H9 (cell line): ENCODE results near the gene CERK. TPM values are rescaled to one million over a fixed set of nuclear protein-coding genes. Genes with fewer than 3 reads are reported as not detected.

Experiments
- DNase-seq: peaks from one replicate; pipeline ENCODE4 v3.0.0-alpha.2; 2017
- H2AFZ ChIP-seq: one replicate; pipeline ENCODE4 v1.6.1; 2013; ENCODE audit warnings: mild to moderate bottlenecking, low read length, control low read depth, moderate library complexity
- H2AK5ac ChIP-seq: 2 replicates; pipeline ENCODE4 v1.6.1; 2013; ENCODE audit warnings: low read length, control low read depth, mixed read lengths; ENCODE audit not compliant: insufficient read length
- H2BK120ac ChIP-seq: one replicate; pipeline ENCODE4 v1.6.1; 2013; ENCODE audit warnings: low read depth, mild to moderate bottlenecking, low read length, control low read depth, inconsistent platforms; ENCODE audit not compliant: poor library complexity, severe bottlenecking
- H2BK12ac ChIP-seq: 2 replicates; pipeline ENCODE4 v1.6.1; 2013; ENCODE audit warnings: low read length, control low read depth, mixed read lengths, low read depth; ENCODE audit not compliant: insufficient read length
- H2BK15ac ChIP-seq: 2 replicates; pipeline ENCODE4 v1.6.1; 2013; ENCODE audit warnings: low read depth, low read length, control low read depth
- H2BK20ac ChIP-seq: one replicate; pipeline ENCODE4 v1.6.1; 2013; ENCODE audit warnings: low read depth, mild to moderate bottlenecking, low read length, control low read depth, inconsistent platforms; ENCODE audit not compliant: poor library complexity, severe bottlenecking
- H2BK5ac ChIP-seq: 2 replicates; pipeline ENCODE4 v1.6.1; 2013; ENCODE audit warnings: low read length, control low read depth, mixed read lengths; ENCODE audit not compliant: insufficient read length
- H3K14ac ChIP-seq: 2 replicates; pipeline ENCODE4 v1.6.1; 2013; ENCODE audit warnings: low read length, control low read depth; ENCODE audit not compliant: insufficient read depth
- H3K18ac ChIP-seq: 2 replicates; pipeline ENCODE4 v1.6.1; 2013; ENCODE audit warnings: low read depth, mild to moderate bottlenecking, mixed read lengths, low read length, control low read depth; ENCODE audit not compliant: insufficient read length
- H3K23ac ChIP-seq: 2 replicates; pipeline ENCODE4 v1.6.1; 2013; ENCODE audit warnings: low read length, control low read depth, mixed read lengths, low read depth; ENCODE audit not compliant: insufficient read length
- H3K23me2 ChIP-seq: 2 replicates; pipeline ENCODE4 v1.6.1; 2013; ENCODE audit warnings: low read depth, mild to moderate bottlenecking, mixed read lengths, low read length, control low read depth; ENCODE audit not compliant: insufficient read length, poor library complexity, severe bottlenecking
- H3K27ac ChIP-seq: 2 replicates; pipeline ENCODE4 v1.5.1; 2013; ENCODE audit warnings: low read length, control low read depth, mixed read lengths, low read depth; ENCODE audit not compliant: insufficient read length
- H3K27me3 ChIP-seq: 2 replicates; pipeline ENCODE4 v1.6.1; 2013; ENCODE audit warnings: low read length, control low read depth, inconsistent platforms; ENCODE audit not compliant: insufficient read depth
- H3K4ac ChIP-seq: 2 replicates; pipeline ENCODE4 v1.6.1; 2013; ENCODE audit warnings: low read depth, mild to moderate bottlenecking, control low read depth, inconsistent platforms, low read length, moderate library complexity
- H3K4me1 ChIP-seq: 2 replicates; pipeline ENCODE4 v1.6.1; 2013; ENCODE audit warnings: low read length, control low read depth, inconsistent platforms; ENCODE audit not compliant: insufficient read depth
- H3K4me2 ChIP-seq: 2 replicates; pipeline ENCODE4 v1.6.1; 2013; ENCODE audit warnings: low read length, control low read depth, mixed read lengths; ENCODE audit not compliant: insufficient read length, insufficient read depth
- H3K56ac ChIP-seq: 2 replicates; pipeline ENCODE4 v1.6.1; 2013; ENCODE audit warnings: low read depth, mild to moderate bottlenecking, mixed read lengths, low read length, control low read depth; ENCODE audit not compliant: insufficient read length
- H3K79me1 ChIP-seq: 2 replicates; pipeline ENCODE4 v1.6.1; 2013; ENCODE audit warnings: low read depth, mild to moderate bottlenecking, moderate library complexity, low read length, control low read depth, inconsistent platforms; ENCODE audit not compliant: insufficient read depth, poor library complexity, severe bottlenecking
- H3K79me2 ChIP-seq: 2 replicates; pipeline ENCODE4 v1.6.1; 2013; ENCODE audit warnings: low read length, control low read depth, inconsistent platforms; ENCODE audit not compliant: insufficient read depth
- H3K9ac ChIP-seq: 2 replicates; pipeline ENCODE4 v1.6.1; 2013; ENCODE audit warnings: low read length, control low read depth, mixed read lengths; ENCODE audit not compliant: insufficient read length; ENCODE audit errors: extremely low read depth
- H3K9me3 ChIP-seq: one replicate; pipeline ENCODE4 v1.6.1; 2013; ENCODE audit warnings: low read depth, low read length, inconsistent platforms; ENCODE audit not compliant: control insufficient read depth
- H3T11ph ChIP-seq: one replicate; pipeline ENCODE4 v1.6.1; 2013; ENCODE audit warnings: mild to moderate bottlenecking, low read length, control low read depth, inconsistent platforms
- H4K20me1 ChIP-seq: one replicate; pipeline ENCODE4 v1.6.1; 2013; ENCODE audit not compliant: control insufficient read depth, insufficient read length, insufficient read depth
- H4K5ac ChIP-seq: 2 replicates; pipeline ENCODE4 v1.6.1; 2013; ENCODE audit warnings: low read depth, mild to moderate bottlenecking, mixed read lengths, low read length, control low read depth; ENCODE audit not compliant: insufficient read length
- H4K8ac ChIP-seq: replicated peaks from 2 replicates; pipeline ENCODE4 v1.6.1; 2013; ENCODE audit warnings: low read length, control low read depth, mixed read lengths, low read depth; ENCODE audit not compliant: insufficient read length
- H4K91ac ChIP-seq: 2 replicates; pipeline ENCODE4 v1.6.1; 2013; ENCODE audit warnings: low read depth, mild to moderate bottlenecking, moderate library complexity, mixed read lengths, low read length, control low read depth; ENCODE audit not compliant: insufficient read length
- H3K27ac Mint-ChIP-seq, 3 experiments: 2 replicates in 2 of 3; 3 replicates in 1 of 3; pipeline ENCODE4 v1.8.0; 2020 to 2021; ENCODE audit warnings: mixed read lengths in 3 of 3, mild to moderate bottlenecking in 1 of 3, moderate library complexity in 1 of 3
- H3K27me3 Mint-ChIP-seq: 2 replicates; pipeline ENCODE4 v1.8.0; 2021; ENCODE audit warnings: low read depth, mild to moderate bottlenecking, moderate library complexity, mixed read lengths
- H3K36me3 Mint-ChIP-seq, 3 experiments: 2 replicates in 2 of 3; 3 replicates in 1 of 3; pipeline ENCODE4 v1.8.0; 2020 to 2021; ENCODE audit warnings: low read depth in 3 of 3, mixed read lengths in 3 of 3; ENCODE audit not compliant: insufficient read depth in 1 of 3
- H3K4me1 Mint-ChIP-seq, 2 experiments: 2 replicates each; pipeline ENCODE4 v1.8.0; 2020; ENCODE audit warnings: mixed read lengths in 2 of 2
- H3K4me3 Mint-ChIP-seq, 2 experiments: 2 replicates in 1 of 2; 3 replicates in 1 of 2; pipeline ENCODE4 v1.8.0; 2020 to 2021; ENCODE audit warnings: mild to moderate bottlenecking in 2 of 2, mixed read lengths in 2 of 2, moderate library complexity in 1 of 2
- H3K9me3 Mint-ChIP-seq, 2 experiments: 2 replicates in 1 of 2; 3 replicates in 1 of 2; pipeline ENCODE4 v1.8.0; 2020; ENCODE audit warnings: mild to moderate bottlenecking in 2 of 2, mixed read lengths in 2 of 2, moderate library complexity in 1 of 2
- CTCF ChIP-seq: fragments of 200-600 bp; sonication (generic); conservative IDR thresholded peaks from 3 replicates; pipeline ENCODE4 v1.8.0; 2021; ENCODE audit warnings: antibody characterized with exemption, mild to moderate bottlenecking
- WGBS: extraction: QIAGEN DNeasy Blood & Tissue Kit; methylation state at CpG from one replicate; pipeline ENCODE4 v1.1.7; 2013; ENCODE audit warnings: missing lambda C conversion rate, low lambda C conversion rate, mixed read lengths; ENCODE audit not compliant: insufficient read length; ENCODE audit errors: extremely low coverage; 5-methylcytosine and 5-hydroxymethylcytosine counted together
- total RNA-seq: library from RNA; stranded (reverse); gene quantifications from 2 replicates; pipeline ENCODE4 v1.2.1, GENCODE V29; 2021

The CERK gene
- total RNA-seq, 1 experiment from 2014 or later = 47.1 TPM

GRCh38 chr22:46752286-46752987 is 14.4 kb upstream of the CERK start:
- Histone ChIP-seq H3K79me2 (no peaks in the 10 kb centered on the region), H2AFZ (no peak overlapping the region), H2BK15ac (no peak overlapping the region), H3T11ph (no peak overlapping the region), H3K18ac (no peak overlapping the region), H3K23ac (no peak overlapping the region), H2BK12ac (no peak overlapping the region), H2BK5ac (no peak overlapping the region), H3K27ac (no peak overlapping the region), H3K56ac (no peak overlapping the region), H3K14ac (no peak overlapping the region), H3K27me3 (no peaks in the 10 kb centered on the region), H2BK120ac (no peak overlapping the region), H3K79me1 (no peaks in the 10 kb centered on the region), H3K4me1 (no peaks in the 10 kb centered on the region), H4K91ac (no peak overlapping the region), H3K9me3 (no peaks in the 10 kb centered on the region), H4K8ac (no peak overlapping the region), H2AK5ac (no peak overlapping the region), H4K20me1 (no peaks in the 10 kb centered on the region), H3K9ac (no peak overlapping the region), H3K4ac (no peak overlapping the region), H3K23me2 (no peaks in the 10 kb centered on the region), H2BK20ac (no peak overlapping the region), H3K4me2 (no peak overlapping the region), H4K5ac (no peak overlapping the region)
- Mint-ChIP-seq H3K9me3 (peaks cover 16 to 28% of the 10 kb centered on the region in 2 experiments), H3K4me1 (no peaks in the 10 kb centered on the region), H3K27me3 (peaks cover 30% of the 10 kb centered on the region), H3K36me3 (peaks cover 12 to 21% (median 16%) of the 10 kb centered on the region in 3 experiments), H3K27ac (no peak overlapping the region), H3K4me3 (no peak overlapping the region)
- no peak for TF ChIP-seq CTCF
- DNase-seq = no peak
- no CpG with 5 or more reads among the region's 11 CpGs for WGBS
